Activated CD8-positive, alpha-beta memory T cell treated with anti-CD3 and anti-CD28 coated beads, Interleukin-2, amount 10 ng/mL, durations not matched to agents 7 days and 5 days (primary cell): ENCODE data around the gene PAWR. TPM values are rescaled to one million over a fixed set of nuclear protein-coding genes. Genes with fewer than 3 reads are reported as not detected.

Experiments used
- ATAC-seq: fragments of 150-1000 bp; cut with Tn5 transposase; one replicate; pipeline ENCODE4 v1.10.0; 2021; ENCODE audit warnings: moderate library complexity
- CTCF ChIA-PET: fragments of 350-600 bp; sonication (Branson Sonifier 250); formaldehyde crosslinking; loops from one replicate; lab custom pipeline; 2021; ENCODE audit warnings: antibody characterized with exemption; lab: Charles Lee
- DNase-seq: peaks from one replicate; pipeline ENCODE4 v3.0.0-alpha.2; 2020
- H3K27ac Mint-ChIP-seq: one replicate; pipeline ENCODE4 v1.8.0; 2021; ENCODE audit warnings: mild to moderate bottlenecking, mixed read lengths
- H3K27me3 Mint-ChIP-seq: one replicate; pipeline ENCODE4 v1.8.0; 2021; ENCODE audit warnings: mixed read lengths
- H3K36me3 Mint-ChIP-seq: one replicate; pipeline ENCODE4 v1.8.0; 2021; ENCODE audit warnings: mild to moderate bottlenecking, mixed read lengths
- H3K4me1 Mint-ChIP-seq: one replicate; pipeline ENCODE4 v1.8.0; 2021; ENCODE audit warnings: mixed read lengths
- H3K4me3 Mint-ChIP-seq: one replicate; pipeline ENCODE4 v1.8.0; 2021; ENCODE audit warnings: mild to moderate bottlenecking, moderate library complexity, mixed read lengths
- H3K9me3 Mint-ChIP-seq: one replicate; pipeline ENCODE4 v1.8.0; 2022; ENCODE audit warnings: low read depth, mixed read lengths
- total RNA-seq, 2 experiments: library from RNA; stranded (reverse); gene quantifications; one replicate each; pipeline ENCODE4 v1.2.3, GENCODE V29; 2021

Gene PAWR
- total RNA-seq, 2 experiments from 2014 or later = 3.0 to 5.2 TPM

GRCh38 chr12:79619872-79620562 lies 70.7 kb downstream of the PAWR start:
- Mint-ChIP-seq H3K36me3 (no peaks in the 10 kb centered on the region), H3K4me1 (no peaks in the 10 kb centered on the region), H3K4me3 (no peak overlapping the region), H3K27me3 (peaks cover 2% of the 10 kb centered on the region), H3K27ac (no peak overlapping the region), H3K9me3 (no peaks in the 10 kb centered on the region)
- no peak for ATAC-seq
- CTCF ChIA-PET = no interaction called here
- no peak for DNase-seq

GRCh38 chr12:79618848-79619404 lies 71.8 kb downstream of the PAWR start:
- H3K9me3 Mint-ChIP-seq = no peaks in the 10 kb centered on the region
- DNase-seq (no peak), ATAC-seq (no peak)
- H3K4me3 Mint-ChIP-seq = no peak overlapping the region
- no peak overlapping the region for H3K27ac Mint-ChIP-seq
- H3K27me3 Mint-ChIP-seq = peaks cover 2% of the 10 kb centered on the region
- CTCF ChIA-PET = no interaction called here
- H3K36me3 Mint-ChIP-seq = no peaks in the 10 kb centered on the region
- H3K4me1 Mint-ChIP-seq = no peaks in the 10 kb centered on the region

- ATAC-seq = no peak
- CTCF ChIA-PET = no interaction called here
These were observed 73.1 kb downstream of the PAWR start for GRCh38 chr12:79617696-79618095.

GRCh38 chr12:79615596-79616560 lies 74.9 kb downstream of the PAWR start:
- no peak overlapping the region for H3K27ac Mint-ChIP-seq
- H3K27me3 Mint-ChIP-seq = peaks cover 2% of the 10 kb centered on the region
- no peak overlapping the region for H3K4me3 Mint-ChIP-seq
- ATAC-seq (no peak), DNase-seq (no peak)
- no peaks in the 10 kb centered on the region for H3K4me1 Mint-ChIP-seq
- no peaks in the 10 kb centered on the region for H3K9me3 Mint-ChIP-seq
- no peaks in the 10 kb centered on the region for H3K36me3 Mint-ChIP-seq
- CTCF ChIA-PET = no interaction called here

More at GRCh38 chr12:79617696-79618095, 73.1 kb downstream of the PAWR start:
- no peaks in the 10 kb centered on the region for H3K9me3 Mint-ChIP-seq
- H3K4me1 Mint-ChIP-seq = no peaks in the 10 kb centered on the region
- no peak overlapping the region for H3K4me3 Mint-ChIP-seq
- no peak for DNase-seq
- H3K27ac Mint-ChIP-seq = no peak overlapping the region
- no peaks in the 10 kb centered on the region for H3K36me3 Mint-ChIP-seq
- peaks cover 2% of the 10 kb centered on the region for H3K27me3 Mint-ChIP-seq

GRCh38 chr12:79614730-79615129 lies 76.0 kb downstream of the PAWR start:
- Mint-ChIP-seq H3K27ac (no peak overlapping the region), H3K4me1 (no peaks in the 10 kb centered on the region), H3K9me3 (no peaks in the 10 kb centered on the region), H3K27me3 (peaks cover 2% of the 10 kb centered on the region), H3K36me3 (no peaks in the 10 kb centered on the region), H3K4me3 (no peak overlapping the region)
- DNase-seq (no peak), ATAC-seq (no peak)
- CTCF ChIA-PET = no interaction called here

- H3K27me3 Mint-ChIP-seq = no peaks in the 10 kb centered on the region
- H3K4me3 Mint-ChIP-seq = no peak overlapping the region
- no peaks in the 10 kb centered on the region for H3K9me3 Mint-ChIP-seq
- H3K4me1 Mint-ChIP-seq = no peaks in the 10 kb centered on the region
- no peak overlapping the region for H3K27ac Mint-ChIP-seq
- DNase-seq (no peak), ATAC-seq (no peak)
- no peaks in the 10 kb centered on the region for H3K36me3 Mint-ChIP-seq
- CTCF ChIA-PET = no interaction called here
These were observed 88.9 kb downstream of the PAWR start for GRCh38 chr12:79601908-79602307.

GRCh38 chr12:79597910-79598309 lies 92.9 kb downstream of the PAWR start:
- H3K27ac Mint-ChIP-seq = no peak overlapping the region
- H3K4me1 Mint-ChIP-seq = no peaks in the 10 kb centered on the region
- H3K9me3 Mint-ChIP-seq = no peaks in the 10 kb centered on the region
- ATAC-seq = no peak
- no peaks in the 10 kb centered on the region for H3K27me3 Mint-ChIP-seq
- no peak overlapping the region for H3K4me3 Mint-ChIP-seq
- H3K36me3 Mint-ChIP-seq = no peaks in the 10 kb centered on the region
- CTCF ChIA-PET = no interaction called here
- DNase-seq = no peak

- DNase-seq (no peak), ATAC-seq (no peak)
- H3K27ac Mint-ChIP-seq = no peak overlapping the region
- no peaks in the 10 kb centered on the region for H3K9me3 Mint-ChIP-seq
- H3K4me1 Mint-ChIP-seq = no peaks in the 10 kb centered on the region
- H3K4me3 Mint-ChIP-seq = no peak overlapping the region
- CTCF ChIA-PET = no interaction called here
- no peaks in the 10 kb centered on the region for H3K36me3 Mint-ChIP-seq
- H3K27me3 Mint-ChIP-seq = no peaks in the 10 kb centered on the region
These were observed 93.9 kb downstream of the PAWR start for GRCh38 chr12:79596719-79597350.

GRCh38 chr12:79595273-79595672 lies 95.5 kb downstream of the PAWR start:
- H3K9me3 Mint-ChIP-seq = no peaks in the 10 kb centered on the region
- no peak overlapping the region for H3K4me3 Mint-ChIP-seq
- ATAC-seq (no peak), DNase-seq (no peak)
- no peaks in the 10 kb centered on the region for H3K36me3 Mint-ChIP-seq
- H3K27me3 Mint-ChIP-seq = no peaks in the 10 kb centered on the region
- CTCF ChIA-PET = no interaction called here
- no peaks in the 10 kb centered on the region for H3K4me1 Mint-ChIP-seq
- no peak overlapping the region for H3K27ac Mint-ChIP-seq

- DNase-seq (no peak), ATAC-seq (no peak)
- Mint-ChIP-seq H3K4me1 (no peaks in the 10 kb centered on the region), H3K27me3 (no peaks in the 10 kb centered on the region), H3K4me3 (no peak overlapping the region), H3K27ac (no peak overlapping the region), H3K36me3 (no peaks in the 10 kb centered on the region), H3K9me3 (no peaks in the 10 kb centered on the region)
- CTCF ChIA-PET = no interaction called here
These were observed 97.9 kb downstream of the PAWR start for GRCh38 chr12:79592865-79593264.

- Mint-ChIP-seq H3K4me1 (no peaks in the 10 kb centered on the region), H3K9me3 (no peaks in the 10 kb centered on the region), H3K4me3 (no peak overlapping the region), H3K36me3 (no peaks in the 10 kb centered on the region), H3K27me3 (no peaks in the 10 kb centered on the region), H3K27ac (no peak overlapping the region)
- DNase-seq (no peak), ATAC-seq (no peak)
- CTCF ChIA-PET = no interaction called here
These were observed 98.8 kb downstream of the PAWR start for GRCh38 chr12:79591988-79592387.

- no peaks in the 10 kb centered on the region for H3K9me3 Mint-ChIP-seq
- no peak overlapping the region for H3K27ac Mint-ChIP-seq
- no peaks in the 10 kb centered on the region for H3K4me1 Mint-ChIP-seq
- H3K36me3 Mint-ChIP-seq = no peaks in the 10 kb centered on the region
- no peak for DNase-seq
- no peak overlapping the region for H3K4me3 Mint-ChIP-seq
- no peak for ATAC-seq
- CTCF ChIA-PET = no interaction called here
- no peaks in the 10 kb centered on the region for H3K27me3 Mint-ChIP-seq
These were observed 100.0 kb downstream of the PAWR start for GRCh38 chr12:79590751-79591150.

GRCh38 chr12:79587368-79587767 lies 103.4 kb downstream of the PAWR start:
- Mint-ChIP-seq H3K9me3 (no peaks in the 10 kb centered on the region), H3K27ac (no peak overlapping the region), H3K4me1 (no peaks in the 10 kb centered on the region), H3K36me3 (no peaks in the 10 kb centered on the region), H3K27me3 (no peaks in the 10 kb centered on the region), H3K4me3 (no peak overlapping the region)
- DNase-seq (no peak), ATAC-seq (no peak)
- CTCF ChIA-PET = no interaction called here
